GM15510 (cell line): ENCODE data around the gene FUBP3.

Experiments
- POLR2A ChIP-seq: IDR thresholded peaks from 3 replicates; pipeline ENCODE4 v1.6.1; 2011; ENCODE audit warnings: borderline replicate concordance; ENCODE audit not compliant: insufficient read length; ENCODE audit errors: extremely low read depth

The FUBP3 gene

DNA sequence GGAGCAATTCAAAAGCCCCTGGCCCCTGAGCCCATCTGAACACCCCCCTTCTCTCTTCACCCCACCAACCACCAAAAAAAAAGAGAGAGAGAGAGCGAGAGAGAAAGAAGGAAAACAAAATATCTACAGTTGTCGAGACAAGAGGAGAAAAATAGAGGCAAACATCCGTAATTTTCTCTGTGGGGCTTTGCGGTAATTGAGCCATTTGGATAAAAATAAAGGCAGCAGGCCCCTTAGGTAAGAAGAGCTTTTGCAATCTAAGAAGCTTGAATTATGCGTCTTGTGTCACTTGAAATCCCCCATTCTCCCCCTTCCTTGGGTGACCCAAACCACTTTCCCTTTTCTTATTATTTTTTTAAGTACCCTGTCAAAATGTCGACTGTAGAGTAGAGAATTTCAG is 35.5 kb upstream of the FUBP3 start:
- no peak for TF ChIP-seq POLR2A

- no peak for TF ChIP-seq POLR2A
Observed at GRCh38 chr9:130544364-130544763, 35.0 kb upstream of the FUBP3 start.

GRCh38 chr9:130548103-130548502 is 31.3 kb upstream of the FUBP3 start:
- no peak for TF ChIP-seq POLR2A

GRCh38 chr9:130549093-130549735 is 30.2 kb upstream of the FUBP3 start:
- TF ChIP-seq POLR2A, result no peak

- TF ChIP-seq POLR2A, result no peak
Observed at GRCh38 chr9:130554606-130555005, 24.8 kb upstream of the FUBP3 start.

DNA sequence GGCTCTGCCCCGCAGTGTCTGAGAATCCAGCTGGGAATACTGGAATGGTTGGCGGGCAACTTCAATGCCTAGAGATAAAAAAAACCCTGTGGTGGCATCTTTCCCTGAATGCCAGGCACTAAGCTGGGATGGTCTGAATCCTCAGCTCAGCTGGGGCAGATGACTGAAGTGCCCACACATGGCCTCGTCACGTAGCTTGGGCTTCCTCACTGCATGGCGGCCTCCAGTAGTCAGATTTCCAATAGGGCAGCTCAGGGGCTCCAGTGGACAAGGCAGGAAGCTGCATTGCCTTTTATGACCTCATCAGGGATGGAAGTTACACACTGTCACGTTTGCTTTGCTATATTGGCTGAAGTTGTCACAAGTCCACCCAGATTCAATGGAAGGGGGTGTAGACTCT is 24.3 kb upstream of the FUBP3 start:
- TF ChIP-seq POLR2A, result no peak

DNA sequence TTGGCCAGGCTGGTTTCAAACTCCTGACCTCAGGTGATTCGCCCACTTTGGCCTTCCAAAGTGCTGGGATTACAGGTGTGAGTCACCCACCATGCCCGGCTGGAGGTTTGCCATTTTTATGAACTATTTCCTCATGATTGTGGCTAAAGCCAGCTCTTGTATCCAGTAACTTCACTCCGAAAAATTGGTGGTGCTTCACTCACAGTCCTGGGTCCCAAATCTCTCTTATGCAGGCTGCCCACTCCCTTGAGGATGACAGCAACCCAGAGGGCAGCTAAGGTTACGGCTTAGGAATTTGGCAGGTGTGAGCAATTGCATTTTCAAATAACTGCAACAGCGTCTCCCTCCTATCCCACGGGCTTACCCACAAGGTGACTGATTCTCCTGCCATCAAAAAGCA is 23.4 kb upstream of the FUBP3 start:
- no peak for TF ChIP-seq POLR2A

DNA sequence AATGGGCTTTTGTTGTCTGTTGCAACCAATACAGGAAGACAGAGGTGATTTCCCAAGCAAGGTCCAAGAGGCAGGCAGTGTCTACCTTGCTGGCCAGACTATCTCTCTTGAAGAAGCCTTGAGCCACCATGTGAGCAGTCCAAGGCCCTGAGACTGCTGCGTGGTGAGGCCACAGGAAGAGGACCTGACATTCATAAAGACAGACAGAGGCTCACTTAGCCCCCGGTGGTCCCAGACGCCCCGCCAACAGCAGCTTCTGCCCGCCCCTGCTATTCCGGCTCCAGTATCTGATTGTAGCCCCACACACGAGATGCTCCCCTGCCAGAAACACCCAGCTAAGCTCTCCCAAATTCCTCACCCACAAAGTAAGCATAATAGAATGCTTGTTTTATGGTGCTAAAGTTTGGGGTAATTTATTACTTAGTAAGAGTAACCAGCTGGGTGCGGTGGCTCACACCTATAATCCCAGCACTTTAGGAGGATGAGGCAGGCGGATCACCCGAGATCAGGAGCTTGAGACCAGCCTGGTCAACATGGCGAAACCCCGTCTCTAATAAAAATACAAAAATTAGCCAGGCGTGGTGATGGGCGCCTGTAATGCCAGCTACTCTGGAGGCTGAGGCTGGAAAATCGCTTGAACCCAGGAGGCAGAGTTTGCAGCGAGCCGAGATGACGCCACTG is 22.8 kb upstream of the FUBP3 start:
- no peak for TF ChIP-seq POLR2A

GRCh38 chr9:130557077-130557468 is 22.3 kb upstream of the FUBP3 start:
- TF ChIP-seq POLR2A, result no peak

DNA sequence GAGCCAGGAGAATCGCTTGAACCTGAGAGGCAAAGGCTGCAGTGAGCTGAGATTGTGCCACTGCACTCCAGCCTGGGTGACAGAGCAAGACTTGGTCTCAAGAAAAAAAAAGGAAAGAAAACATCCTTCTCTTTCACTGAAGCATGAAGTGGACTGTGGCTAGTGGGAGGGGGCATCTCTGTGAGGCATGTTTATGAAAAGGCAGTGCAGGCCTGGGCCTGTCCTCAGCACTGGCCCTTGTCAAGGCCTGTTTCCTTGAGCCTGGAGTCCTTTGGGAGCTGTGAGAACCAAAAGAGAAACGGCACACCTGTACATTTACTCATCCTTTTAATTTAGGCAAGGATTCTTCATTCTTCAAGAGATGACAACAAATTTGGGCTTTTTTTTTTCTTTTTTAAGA is 18.3 kb upstream of the FUBP3 start:
- TF ChIP-seq POLR2A, result no peak

DNA sequence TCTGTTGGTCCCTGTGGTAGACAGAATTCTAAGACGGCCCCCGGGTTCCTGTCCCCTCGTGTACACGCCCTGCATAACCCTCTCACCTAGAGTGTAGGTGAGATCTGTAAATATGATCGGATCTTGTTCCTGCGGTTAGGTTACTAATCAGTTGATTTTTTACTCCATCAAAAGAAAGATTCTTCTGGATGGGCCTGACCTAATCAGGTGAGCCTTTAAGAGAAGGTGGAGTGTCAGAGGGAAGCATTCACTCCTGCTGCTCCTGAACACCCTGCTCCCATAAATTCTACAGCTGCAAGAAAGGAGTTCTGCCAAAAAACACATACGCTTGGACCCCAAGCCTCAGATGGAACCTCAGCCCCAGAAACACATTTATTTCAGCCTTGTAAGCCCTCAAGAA is 15.6 kb upstream of the FUBP3 start:
- TF ChIP-seq POLR2A, result no peak

DNA sequence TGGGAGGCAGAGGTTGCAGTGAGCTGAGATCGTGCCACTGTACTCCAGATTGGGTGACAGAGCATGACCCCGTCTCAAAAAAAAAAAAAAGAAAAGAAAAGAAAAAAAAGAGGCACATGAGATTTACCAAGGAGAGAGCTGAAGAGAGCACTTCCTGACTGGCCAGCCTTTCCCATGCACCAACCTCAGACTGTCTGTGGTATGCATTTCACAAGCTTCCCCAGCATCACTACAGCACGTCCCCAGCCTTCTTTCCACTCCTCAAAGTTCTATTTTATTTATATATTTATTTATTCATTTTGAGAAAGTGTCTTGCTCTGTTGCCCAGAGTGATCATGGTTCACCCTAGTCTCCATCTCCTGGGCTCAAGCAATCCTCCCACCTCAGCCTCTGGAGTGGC is 13.6 kb upstream of the FUBP3 start:
- TF ChIP-seq POLR2A, result no peak

DNA sequence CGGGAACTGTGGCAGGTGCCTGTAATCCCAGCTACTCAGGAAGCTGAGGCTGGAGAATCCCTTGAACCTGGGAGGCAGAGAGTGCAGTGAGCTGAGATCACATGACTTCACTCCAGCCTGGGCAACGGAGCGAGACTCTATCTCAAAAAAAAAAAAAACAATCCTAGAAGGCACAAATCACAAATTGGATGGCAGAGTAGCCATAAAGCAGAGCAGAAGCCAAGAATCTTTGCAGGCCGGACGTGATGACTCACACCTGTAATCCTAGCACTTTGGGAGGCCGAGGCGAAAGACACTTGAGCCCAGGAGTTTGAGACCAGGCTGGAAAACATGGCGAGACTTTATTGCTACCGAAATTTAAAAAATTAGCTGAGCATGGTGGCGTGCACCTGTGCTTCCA is 9.2 kb upstream of the FUBP3 start:
- TF ChIP-seq POLR2A, result no peak

DNA sequence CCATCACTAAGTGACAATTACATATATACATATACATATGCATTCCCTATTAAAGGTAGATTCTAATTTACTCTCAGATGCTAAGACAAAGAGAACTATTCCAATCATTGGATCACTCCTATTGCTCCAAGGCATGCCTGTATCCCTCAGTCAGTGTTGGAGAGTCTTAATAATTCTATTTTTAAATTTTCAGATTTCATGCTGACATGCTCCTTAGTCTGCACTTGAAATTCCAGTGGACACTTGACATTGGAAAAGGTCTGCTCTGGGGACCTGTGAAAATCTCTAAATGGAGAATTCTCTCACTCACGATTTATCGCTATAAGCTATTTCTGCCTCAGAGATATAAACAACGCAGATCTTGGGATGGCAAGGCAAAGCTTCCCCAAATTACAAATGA is 3.9 kb upstream of the FUBP3 start:
- no peak for TF ChIP-seq POLR2A

GRCh38 chr9:130576176-130576575 is 3.2 kb upstream of the FUBP3 start:
- no peak for TF ChIP-seq POLR2A

- no peak for TF ChIP-seq POLR2A
Observed at GRCh38 chr9:130579738-130580463, 524 bp downstream of the FUBP3 start.
